Renal cortex interstitium (tissue), 11 donors: Measurements from ENCODE around the gene VAMP5. TPM values are rescaled to one million over a fixed set of nuclear protein-coding genes. Genes with fewer than 3 reads are reported as not detected.
"Not testable (repeated sequence)": the region's sequence is repeated elsewhere in the genome, so short reads cannot be mapped to it uniquely, and the experiment has no call there.

ENCODE experiments used
- DNase-seq, 11 donors: peaks; one replicate each; pipeline ENCODE4 v3.0.0-alpha.2; 2013; ENCODE audit warnings: low read depth in 9 of 11, low spot score in 4 of 11; ENCODE audit errors: extremely low read depth in 1 of 11
- polyA plus RNA-seq, 3 donors: library from polyadenylated mRNA; unstranded; fragments of 120-200 nt; gene quantifications; one replicate each; pipeline ENCODE4 v1.2.1, GENCODE V29; 2013; ENCODE audit not compliant: insufficient read length in 3 of 3

The VAMP5 gene
- polyA plus RNA-seq, 3 donors, result 34.7 to 42.6 (median 38.1) TPM

DNA sequence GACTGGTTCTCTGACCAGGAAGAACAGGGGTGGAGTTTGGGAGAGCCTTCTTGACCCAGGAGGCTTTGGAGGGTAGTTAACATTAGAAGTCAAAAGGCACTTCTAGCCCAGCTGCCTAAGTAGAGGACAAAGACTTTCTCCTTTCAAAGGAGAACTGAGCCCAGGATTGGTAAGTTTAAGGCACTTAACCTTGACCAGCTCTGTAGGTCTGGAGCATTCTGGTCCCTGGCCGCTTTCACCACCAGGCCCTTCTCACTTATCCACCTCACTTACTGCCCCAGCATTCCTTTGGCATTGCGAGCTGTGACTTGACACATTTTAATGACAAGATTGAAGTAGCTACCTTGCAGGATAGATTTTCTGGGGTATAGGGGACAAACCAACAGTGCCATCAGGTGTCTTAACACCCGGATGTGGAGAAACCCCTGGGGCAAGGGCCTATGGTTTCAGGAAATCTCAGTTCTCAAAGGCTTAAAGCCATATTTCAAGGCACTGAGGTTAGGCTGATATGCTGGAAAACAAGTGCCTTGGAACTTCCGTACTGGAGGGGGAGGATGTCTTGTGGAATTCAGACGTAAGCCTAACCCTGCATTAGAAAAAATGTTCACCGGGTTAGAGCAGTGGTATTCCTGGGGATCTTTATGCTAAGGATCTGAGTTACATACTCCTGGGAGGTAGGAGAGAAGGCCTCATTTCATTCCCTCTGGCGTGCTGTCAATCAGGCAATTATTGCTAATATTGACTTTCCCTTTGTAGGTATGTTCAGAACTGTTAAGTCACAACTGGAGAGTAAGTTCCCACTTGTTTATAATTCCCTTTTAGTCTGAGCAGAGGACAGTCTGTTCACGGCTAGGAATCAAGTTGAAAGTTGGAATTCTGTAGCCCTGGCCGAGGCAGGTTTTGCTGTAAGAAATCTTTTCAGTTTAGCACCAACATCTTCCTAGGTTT is 23.3 kb downstream of the VAMP5 start:
- DNase-seq, result no peak

DNA sequence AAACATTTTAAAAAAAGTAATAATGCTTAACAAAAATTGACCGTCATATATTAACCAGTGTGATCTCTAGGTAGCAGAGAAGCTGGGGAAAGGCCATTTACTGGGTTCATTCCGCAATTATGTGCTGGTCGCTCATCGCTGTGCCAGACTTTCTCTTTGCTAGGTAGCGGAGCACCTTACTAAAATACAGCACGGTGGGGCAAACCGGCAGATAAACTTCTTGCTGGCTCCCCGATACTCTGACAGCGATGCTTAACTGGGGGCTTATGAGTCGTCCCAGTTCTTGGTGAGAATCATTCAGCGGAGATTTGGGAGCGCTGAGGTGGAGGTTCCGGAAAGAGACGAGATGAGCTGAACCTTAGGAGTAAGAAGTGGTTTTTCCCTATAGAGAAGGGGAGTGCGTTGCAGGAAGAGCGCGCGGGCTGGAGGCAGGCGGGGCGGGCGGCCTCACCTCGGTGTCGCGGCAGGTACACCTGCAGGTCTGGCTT is 27.0 kb downstream of the VAMP5 start:
- no peak for DNase-seq

DNA sequence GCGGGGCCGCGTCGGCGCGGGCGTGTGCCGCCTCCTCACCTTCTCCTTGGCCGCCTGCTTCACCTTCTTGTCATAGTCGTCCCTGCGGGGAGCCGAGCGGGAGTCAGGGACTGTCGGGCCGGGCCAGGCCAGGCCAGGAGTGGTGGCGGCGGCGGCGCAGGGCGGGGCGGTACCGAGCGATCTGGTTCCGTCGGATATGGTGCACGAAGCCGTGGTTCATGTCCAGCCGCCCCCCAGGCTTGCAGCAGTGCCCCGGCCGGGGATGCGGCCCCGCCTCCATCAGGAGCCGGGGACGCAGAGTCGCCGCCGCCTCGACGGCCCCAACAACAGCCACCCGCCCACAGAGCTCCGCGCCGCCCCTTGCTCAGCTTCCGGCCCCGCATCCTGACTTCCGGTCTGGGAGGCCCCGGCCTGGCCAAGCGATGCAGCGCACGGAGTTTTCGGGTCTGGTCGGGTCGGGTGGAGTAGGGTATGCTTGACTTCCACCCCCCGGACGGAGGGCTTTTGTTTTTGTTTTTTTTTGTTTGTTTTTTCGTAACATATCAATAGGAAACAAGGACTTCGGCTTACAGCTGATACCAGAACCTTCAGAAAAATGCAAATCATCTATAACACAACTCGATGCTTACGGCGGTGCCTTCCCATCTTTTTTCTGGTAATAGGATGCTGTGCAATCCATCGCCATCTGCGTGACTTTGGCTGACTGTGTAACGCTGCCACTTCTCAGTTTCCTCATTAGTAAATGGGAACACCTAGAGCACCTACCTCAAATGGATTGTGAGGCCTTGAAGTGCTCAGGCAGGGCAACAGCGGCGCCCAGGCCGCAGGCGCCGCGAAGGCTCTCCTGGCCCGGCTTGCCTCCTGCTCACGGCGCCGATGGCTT is 27.7 kb downstream of the VAMP5 start, which contains the start of gene C2orf68:
C2orf68 (minus strand) TSS at position 362 of the 883 bp plus-strand sequence; CDS start at position 280, 82 bp downstream.
- DNase-seq, result peak in 10 of 11 donors; percentile 77 to 93 (median 86)

DNA sequence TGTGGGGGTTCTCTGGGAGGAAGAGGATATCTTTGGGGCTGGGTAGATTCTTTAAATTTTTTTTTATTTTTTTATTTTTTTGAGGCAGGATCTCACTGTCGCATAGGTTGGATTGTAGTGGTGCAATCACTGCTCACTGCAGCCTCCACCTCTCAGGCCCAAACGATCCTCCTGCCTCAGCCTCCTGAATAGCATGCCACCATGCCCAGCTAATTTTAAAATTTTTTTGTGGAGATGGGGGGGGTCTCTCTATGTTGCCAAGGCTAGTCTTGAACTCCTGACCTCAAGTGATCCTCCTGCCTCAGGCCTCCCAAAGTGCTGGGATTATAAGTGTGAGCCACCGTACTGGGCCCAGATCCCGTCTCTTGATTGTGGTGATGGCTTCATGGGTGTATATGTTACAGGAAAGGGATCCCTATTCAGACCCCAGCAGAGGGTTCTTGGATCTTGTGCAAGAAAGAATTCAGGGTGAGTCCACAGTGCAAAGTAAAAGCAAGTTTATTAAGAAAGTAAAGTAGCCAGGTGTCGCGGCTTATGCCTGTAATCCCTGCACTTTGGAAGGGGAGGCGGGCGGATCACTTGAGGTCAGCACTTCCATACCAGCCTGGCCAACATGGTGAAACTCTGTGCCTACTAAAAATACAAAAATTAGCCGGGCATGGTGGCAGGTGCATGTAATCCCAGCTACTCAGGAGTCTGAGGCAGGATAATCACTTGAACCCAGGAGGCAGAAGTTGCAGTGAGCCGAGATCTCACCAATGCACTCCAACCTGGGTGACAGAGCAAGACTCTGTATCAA is 29.7 kb downstream of the VAMP5 start:
- no peak for DNase-seq

DNA sequence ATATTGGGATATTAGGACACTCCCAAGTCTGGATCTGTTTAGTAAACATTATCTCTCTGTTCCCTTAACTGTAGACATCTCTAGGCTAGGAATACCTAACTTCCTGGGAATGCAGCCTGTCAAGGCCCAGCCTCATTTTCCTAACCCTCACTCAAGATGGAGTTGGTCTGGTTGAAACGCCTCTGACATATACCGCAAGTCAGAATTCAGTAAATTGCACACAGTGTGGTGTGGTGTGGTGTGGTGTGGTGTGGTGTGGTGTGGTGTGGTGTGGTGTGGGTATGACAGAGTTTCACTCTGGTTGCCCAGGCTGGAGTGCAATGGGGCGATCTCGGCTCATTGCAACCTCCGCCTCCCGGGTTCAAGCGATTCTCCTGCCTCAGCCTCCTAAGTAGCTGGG is 30.5 kb downstream of the VAMP5 start:
- not testable (repeated sequence) for DNase-seq

DNA sequence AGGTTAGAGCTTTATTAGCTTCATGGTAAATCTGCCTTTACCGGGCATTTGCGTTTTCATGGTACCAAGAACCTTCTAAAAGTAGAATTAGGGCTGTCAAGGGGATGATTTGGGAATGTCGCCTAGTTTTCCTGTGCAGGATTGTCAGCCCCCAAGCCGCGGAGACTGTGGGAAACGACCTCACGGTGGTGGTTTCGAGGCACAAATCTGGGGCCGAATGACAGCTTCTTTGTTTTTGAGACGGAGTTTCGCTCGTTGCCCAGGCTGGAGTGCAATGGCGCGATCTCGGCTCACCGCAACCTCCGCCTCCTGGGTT is 31.1 kb downstream of the VAMP5 start:
- no peak for DNase-seq

DNA sequence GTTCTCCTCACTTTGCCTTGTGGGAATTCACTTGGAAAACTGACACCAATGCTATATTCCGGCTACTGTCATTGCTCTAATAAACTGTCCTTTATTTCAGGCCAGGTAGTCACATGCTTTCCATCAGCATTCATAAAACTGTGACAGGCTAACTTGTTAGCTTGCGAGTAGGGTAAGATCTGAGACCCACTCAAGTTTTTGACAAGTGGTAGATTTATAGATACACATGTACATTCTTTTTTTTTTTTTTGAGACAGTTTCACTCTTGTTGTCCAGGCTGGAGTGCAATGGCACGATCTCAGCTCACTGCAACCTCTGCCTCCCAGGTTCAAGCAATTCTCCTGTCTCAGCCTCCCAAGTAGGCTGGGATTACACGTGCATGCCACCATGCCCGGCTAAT is 33.5 kb downstream of the VAMP5 start:
- DNase-seq, result not testable (repeated sequence)

DNA sequence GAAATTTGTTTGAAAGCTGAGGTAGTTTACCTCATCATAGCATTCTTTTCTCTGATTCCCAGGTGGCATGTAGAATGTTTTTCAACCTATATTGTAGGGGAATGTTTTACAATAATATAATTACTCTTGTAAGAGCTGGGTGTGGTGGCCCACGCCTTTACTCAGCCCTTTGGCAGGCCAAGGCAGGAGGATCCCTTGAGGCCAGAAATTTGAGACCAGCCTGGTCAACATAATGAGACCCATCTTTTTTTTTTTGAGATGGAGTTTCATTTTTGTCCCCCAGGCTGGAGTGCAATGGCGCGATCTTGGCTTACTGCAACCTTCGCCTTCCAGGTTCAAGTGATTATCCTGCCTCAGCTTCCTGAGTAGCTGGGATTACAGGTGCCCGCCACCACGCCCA is 35.4 kb downstream of the VAMP5 start:
- DNase-seq, result no peak

DNA sequence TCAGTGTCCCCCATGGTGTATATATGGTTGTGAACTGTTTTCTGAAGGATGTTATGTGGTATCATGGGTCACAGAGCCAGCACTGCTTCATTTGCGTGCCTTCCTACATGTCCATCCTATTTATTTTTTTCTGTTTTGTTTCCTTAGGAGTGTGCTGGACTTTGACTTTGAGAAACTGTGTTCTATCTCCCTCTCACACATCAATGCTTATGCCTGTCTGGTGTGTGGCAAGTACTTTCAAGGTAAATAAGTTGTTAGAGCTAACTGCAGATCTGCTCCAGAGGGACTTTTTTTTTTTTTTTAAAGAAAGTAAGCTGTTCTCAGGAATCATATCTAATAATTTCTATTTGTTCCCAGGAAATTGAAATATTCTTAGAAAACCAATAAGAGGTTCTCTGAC is 37.1 kb downstream of the VAMP5 start:
- no peak for DNase-seq

DNA sequence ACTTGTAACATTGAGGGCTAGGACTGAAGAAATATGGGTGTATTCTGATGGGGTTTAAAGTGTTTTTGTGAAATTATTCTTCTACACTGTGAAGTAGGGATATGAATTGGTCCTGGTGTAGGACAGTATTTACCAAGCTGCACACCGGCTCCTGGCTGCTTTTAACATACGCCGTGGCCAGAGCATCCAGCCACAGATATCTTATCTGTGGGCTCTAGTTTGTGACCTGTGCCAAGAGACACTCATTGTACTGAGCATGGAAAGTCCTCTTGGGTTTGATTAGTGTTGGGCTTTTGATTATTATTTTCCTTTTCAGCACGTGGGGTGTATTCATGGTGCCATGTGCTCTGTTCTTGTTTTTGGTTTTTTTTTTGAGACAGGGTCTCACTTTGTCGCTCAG is 39.8 kb downstream of the VAMP5 start:
- DNase-seq, result no peak

DNA sequence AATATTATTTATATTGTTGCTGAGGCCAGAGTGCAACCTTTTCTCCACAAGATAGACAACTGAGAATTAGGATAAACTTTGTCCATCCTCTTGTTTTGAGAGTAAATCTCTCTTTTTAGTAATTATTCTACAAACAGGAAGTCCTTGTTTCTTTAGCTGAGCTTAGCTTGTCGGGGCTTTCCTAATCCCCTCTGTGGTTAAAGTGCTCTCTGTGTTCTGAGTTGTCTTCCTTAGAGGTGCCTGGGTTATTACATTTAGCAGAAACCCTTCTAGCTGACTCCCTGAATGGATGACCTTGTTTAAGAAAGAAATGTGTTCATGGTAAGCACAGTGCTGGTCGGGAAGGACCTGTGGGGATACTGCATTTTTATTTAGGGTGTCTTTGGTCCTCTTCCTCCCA is 44.4 kb downstream of the VAMP5 start:
- no peak for DNase-seq

DNA sequence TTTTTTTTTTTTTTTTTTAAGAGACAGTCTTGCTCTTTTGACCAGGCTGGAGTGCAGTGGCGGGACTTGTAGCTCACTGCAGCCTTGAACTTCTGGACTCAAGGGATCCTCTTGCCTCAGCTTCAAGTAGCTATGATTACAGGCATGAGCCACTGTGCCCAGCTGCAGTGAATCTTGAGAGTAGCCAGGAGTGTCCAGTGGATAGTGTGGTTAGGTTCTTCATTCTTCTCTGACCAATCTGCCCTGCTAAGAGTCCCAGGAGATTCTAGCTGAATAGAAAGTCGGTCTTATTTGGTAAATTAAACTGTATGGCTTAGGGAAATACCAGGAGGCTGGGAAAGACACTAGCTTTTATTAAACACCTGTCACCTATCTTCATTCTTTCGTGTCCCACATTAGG is 47.1 kb downstream of the VAMP5 start:
- no peak for DNase-seq

DNA sequence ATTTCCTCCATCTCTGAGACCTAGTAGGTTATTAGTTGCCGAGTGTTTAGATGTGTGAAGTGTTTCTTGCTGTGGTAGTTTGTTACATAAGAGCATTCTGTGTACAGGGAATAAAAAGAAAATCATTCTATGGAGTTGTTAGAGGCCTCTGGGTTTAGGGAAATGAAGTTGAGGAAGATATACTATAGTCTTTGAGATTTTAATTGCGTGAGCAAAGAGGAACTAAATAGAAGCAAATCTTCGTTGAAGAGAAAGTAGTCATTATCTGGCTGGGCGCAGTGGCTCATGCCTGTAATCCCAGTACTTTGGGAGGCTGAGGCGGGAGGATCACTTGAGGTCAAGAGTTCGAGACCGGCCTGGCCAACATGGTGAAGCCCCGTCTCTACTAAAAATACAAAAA is 50.8 kb downstream of the VAMP5 start:
- DNase-seq, result no peak

DNA sequence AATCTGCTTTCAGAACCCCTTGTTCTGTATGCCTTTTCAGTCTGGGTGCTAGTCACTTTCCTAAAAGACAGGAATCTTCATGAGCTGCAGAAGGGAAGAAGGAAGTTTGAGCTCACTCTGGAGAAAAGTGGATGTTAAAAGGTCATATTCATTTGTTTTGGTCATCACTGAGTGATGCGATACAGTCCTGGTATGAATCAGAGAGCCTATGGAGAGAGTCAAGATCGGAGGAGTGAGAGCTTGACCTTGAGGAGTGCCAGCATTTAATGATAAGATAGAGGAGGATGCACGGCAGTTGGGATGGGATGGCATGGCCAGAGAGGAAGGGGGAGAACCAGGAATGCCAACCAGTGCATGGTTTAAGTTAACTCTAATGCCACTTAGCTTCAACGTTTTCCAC is 51.4 kb downstream of the VAMP5 start:
- no peak for DNase-seq

DNA sequence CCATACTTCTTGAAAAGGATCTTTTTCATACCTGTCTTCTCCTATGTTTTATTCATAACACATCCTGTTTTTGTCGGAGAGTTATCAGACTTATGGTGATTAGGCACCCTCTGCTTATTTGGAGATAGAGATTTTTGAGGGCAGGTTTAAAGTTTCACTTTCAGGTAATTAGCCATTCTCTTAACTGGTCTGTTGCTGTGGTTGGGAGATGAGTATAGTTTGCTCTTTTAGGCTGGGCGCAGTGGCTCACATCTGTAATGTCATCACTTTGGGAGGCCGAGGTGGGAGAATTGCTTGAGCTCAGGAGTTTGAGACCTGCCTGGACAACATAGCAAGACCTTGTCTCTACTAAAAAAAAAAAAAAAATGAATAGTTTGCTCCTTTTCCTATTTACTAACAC is 58.5 kb downstream of the VAMP5 start:
- DNase-seq, result no peak
